Hematopoietic multipotent progenitor cell treated with erythropoietin and hydrocortisone succinate and interleukin-3 and kit ligand, for 8 days (in vitro differentiated cells): ENCODE results near the gene PRKAA2.

ENCODE experiments used
- DNase-seq: peaks from one replicate; pipeline ENCODE4 v3.0.0-alpha.2; 2015

PRKAA2 gene

DNA sequence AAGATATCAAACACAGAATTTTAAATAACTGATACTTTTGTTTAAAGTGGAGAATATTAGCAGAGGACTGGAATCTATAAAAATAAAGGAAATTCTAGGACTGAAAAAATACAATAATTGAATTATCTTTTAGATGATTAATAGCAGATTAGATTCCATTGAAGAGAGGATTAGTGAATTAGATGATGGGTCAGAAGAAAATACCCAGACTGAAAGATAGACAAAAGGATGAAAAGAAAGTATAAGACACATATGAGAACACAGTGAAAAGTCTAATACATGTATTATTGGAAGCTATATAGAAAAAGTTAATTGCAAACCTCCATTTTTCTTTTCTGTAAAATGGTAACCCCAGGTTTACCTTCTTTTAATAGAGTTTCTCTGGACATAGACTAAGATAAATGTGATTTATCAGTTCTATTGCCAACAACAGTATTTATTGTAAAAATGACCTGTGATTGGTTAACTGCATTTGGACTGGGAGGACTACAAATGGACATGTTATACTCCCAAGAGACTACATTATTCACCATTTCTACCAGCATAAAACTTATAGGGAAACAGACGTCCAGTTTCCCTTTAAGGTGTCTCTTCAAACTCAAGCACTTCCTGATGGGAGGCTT, 11.0 kb downstream of the PRKAA2 start:
- no peak for DNase-seq

DNA sequence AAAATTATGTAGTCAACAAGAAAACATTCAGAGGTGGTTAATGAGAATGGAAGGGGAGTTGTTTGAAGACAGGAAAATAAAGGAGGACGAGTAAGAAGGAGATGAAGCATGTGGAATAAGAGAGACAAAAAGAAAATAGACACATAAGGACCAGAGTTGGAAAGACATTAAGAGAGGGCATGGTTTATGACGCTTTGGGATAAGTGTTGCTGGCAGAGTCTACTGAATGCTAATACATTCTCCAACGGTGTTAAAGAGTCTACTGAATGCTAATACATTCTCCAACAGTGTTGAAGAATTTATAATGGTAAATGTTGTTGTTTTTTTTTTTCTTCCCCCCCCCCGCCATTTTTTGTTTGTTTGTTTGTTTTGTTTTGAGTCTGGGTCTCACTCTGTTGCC, 13.1 kb downstream of the PRKAA2 start:
- no peak for DNase-seq

DNA sequence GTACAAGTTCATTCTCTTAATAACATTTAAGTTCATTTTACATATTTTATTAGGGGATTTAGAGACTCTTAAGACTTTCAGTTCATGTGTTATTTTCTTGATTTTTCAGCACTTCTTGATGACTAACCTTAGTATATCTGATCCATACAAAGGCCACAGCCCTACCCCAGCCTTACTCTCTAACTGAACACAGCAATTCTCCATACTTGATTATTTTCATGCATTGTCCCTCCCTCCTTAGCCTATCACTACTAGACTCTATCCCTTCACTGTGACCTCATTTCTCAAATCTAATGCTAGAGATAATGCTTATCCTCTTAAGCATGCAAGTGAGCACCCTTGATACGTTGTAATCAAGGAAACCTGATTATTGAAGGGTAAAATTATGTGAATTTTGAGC, 15.2 kb downstream of the PRKAA2 start:
- DNase-seq: no peak

DNA sequence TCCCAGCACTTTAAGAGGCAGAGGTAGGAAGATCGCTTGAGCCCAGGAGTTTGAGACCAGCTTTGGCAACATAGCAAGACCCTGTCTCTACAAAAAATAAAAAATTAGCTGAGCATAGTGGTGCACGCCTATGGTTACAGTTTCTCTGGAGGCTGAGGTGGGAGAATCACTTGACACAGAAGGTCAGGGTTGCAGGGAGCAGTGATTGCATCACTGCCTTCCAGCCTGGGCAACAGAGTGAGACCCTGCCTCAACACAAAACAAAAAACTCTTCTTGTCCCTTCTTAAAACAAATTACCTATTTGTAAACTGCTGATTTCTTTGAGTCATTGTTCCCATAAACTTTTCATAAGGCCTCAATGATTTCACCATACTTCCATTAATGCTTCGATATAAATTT, 18.7 kb downstream of the PRKAA2 start:
- no peak for DNase-seq

DNA sequence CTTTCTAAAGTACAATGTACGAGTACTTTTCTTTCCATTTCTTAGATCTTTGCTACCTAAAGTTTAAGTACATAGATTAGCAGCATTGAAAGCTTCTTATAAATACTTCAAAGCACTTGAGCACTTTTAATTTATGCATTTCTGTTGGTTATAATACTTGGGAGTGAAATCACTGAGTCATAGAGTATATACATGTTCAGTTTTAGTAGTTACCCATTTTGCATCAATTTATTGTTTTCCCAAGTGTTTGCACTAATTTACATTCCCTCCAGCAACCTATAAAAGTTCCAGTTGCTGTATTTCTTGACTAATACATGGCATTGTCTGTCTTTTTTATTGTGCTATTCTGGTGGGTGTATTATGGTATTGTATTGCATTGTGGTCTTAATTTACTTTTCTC, 20.3 kb downstream of the PRKAA2 start:
- DNase-seq: no peak

DNA sequence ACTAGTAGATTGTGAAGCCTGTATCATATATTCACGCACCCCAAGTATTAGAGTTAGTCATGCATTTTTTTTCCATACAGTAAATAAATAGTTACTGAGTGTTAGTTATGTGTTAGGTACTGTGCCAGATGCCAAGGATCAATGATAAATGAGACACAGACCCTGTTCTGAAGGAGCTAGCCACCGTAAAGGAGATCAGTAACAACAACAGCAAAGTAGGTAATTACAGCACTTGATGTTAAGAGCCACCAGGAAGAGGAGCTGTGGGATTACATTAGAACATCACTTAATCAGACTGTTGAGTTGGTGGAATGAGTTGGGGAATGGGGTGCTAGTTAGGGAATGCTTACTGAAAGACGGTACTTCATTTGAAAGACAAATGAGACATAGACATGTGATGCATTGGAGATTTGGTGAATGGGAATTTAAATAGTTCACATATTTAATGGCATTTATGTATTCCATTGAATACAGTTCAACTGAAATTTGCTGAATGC, 21.0 kb downstream of the PRKAA2 start:
- DNase-seq: no peak

DNA sequence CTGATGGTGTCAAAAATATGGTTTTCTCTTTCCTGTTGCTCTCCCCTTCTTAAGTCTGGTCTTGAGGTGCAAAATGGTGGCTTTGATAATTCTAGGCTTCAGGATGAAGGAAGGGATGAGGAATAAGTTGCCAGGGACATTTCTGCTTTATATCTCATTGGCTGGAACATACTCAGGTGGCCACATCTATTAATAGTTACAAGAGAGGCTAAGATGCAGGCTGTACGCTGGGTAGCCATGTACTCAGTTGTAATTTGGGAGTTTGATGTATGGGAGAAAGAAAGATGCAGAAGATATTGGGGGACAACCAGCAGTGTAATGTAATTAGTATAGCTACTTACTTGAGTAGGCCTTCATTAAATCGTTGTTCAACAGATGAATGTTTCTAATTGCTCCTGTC, 25.2 kb downstream of the PRKAA2 start:
- DNase-seq: no peak

DNA sequence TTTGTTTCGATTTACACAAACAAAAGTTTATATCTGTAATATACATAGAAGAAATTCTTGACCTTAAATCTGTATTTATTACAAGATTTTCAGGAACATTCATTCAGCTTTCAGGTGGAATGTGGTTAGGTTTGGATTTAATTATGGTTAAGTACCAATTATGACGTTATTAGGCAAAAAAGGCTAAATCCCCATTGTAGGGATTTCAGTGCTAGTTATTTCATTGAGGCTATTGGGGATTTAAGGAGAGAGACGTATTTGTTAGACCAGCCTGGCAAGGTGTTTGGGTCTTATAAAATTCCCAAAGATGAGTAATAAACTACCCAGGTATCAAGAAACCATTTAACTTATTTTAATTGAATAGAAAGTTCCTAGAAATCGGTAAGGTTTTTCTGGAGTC, 26.0 kb downstream of the PRKAA2 start:
- DNase-seq: no peak

DNA sequence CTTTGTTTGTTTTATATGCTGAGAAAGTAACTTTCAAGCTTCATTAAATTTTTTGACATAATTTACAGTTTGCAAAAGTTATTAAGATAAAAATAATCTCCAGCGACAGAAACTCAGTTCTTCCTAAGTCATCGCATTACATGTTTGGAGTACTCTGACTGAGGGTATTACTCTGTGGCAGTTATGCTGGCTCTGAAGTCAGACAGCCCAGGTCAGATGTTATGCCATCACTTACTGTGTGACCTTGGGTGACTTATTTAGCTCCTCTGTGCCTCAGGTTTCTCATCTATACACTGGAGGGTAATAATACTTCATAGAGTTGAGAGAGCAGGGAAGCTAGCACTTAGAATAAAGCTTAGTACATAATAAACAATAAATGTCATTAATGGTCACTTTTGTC, 26.4 kb downstream of the PRKAA2 start:
- no peak for DNase-seq

DNA sequence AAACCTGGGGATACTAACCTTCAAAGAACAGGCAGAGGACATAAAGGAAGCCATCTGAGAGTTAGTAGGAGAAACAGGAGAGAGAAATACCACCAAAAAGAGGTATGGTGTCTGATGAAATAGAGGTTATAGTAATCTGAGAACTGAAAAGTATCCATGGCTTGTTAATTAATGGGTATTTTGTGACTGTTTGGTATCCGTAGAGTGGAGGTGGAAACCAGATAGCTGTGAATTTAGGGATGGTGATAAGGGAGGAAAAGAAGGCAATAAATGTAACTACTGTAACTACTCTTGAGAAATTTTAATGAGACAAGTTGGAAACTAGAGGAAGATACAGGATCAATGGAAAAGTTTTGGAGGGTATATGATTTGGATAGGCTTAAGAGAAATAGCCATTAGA, 27.5 kb downstream of the PRKAA2 start:
- DNase-seq: no peak

DNA sequence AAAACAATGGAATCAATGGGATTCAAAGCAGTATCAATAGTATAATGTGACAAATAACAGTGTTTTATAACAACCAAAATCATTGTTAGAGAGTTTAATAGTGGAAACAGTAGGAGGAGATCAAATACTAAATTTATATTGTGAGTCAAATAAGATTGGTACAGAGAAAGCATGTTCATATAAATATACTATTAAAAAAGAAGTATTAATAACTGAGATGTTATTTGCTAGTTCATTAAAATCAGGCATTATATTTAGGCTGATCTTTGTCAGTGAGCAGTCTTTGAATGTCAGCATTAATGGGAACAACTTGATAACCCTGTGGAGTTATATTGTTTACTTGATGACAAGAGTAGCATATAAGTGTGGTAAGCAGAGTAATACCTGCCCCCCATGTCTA, 30.6 kb downstream of the PRKAA2 start:
- DNase-seq: no peak

DNA sequence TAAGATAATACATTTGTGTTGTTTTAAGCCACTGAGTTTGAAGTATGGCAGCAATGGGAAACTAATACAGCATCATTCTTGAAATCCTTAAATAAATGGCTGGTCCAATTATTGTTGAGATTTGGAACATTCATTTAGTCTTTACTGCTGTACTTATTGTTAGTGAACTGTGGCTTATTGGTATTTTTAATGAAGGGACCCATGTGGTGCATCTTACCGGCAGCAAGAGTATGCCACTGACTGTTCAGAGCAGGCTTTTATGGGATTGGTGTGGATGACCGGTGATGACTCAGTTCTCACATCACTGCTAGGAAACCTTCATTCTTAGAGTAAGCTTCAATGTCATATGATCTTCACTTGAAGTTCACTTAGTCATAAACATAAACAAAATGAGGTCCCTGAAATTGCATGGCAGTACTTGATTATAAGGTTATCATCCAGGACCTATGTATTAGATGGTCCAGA, 31.5 kb downstream of the PRKAA2 start:
- DNase-seq: no peak

DNA sequence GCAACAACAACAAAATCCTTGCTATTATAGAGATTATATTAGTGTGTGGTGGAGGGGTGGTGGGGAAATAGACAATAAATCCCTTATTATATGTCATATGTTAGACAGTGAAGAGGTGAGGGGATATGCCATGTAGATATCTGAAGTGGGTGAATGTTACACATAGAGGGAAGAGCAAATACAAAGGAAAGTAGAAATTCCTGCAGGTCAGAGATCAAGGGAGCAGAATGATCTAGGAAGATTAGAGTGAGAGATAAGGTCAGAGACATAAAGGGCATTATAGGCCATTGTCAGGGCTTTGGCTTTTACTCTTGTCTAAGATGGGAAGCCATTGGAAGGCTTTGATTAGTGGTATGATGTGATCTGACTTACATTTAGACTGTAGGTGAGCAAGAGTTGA, 38.5 kb downstream of the PRKAA2 start:
- no peak for DNase-seq

DNA sequence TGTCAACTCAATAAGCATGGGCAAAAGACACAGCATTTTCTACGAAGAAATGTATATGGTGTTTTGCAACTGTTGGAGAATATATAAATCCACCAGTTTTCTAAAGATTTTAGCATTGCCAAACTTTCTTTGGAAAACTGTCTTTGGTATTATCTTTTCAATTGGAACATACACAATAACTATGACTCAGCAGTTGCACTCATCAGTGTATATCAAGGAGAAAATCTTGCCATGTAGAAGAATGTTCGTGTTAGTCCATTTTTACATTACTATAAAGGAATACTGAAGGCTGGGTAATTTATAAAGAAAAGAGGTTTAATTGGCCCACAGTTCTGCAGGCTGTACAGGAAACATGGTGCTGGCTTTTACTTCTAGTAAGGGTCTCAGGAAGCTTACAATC, 41.1 kb downstream of the PRKAA2 start:
- DNase-seq: no peak

DNA sequence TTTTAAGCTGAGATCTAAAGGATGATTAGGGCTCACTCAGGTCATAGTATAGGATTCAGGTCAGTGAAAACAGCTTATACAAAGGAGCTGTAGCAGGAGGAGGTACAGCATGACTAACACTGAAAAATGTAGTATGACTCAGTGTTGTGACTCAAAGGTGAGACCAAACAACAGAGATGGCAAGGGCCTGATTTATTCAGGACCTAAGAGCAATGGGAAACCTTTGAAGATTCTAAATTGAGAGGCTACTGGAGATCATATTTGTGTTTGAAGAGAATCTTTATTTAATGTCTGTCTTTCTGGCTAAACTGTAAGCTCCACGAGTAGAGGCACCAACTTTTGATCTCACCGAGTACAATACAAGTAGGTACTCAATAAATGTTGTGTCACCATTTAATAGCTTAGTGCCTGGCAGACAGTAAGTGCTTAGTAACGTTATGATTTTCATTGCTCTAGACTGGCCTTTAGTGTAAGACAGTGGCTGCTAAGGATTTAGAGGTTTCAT, 43.5 kb downstream of the PRKAA2 start:
- no peak for DNase-seq

DNA sequence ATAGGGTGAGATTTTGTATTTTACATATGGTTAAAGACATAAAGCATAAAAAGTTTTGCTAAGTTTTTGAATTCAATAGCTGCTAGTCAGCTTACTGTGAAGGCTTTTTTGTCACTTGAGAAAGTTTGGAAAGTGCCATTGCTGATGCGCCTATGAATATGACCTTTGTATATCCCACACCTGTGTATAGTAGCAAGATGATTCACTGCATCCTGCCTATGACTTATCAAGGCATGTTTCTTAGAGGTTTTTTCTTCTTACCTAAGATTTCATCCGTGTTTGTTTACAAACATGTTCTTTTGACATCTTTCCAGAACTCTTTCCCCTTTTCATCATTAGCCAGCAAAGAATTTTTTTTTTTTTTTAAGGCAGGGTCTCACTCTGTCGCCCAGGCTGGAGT, 51.5 kb downstream of the PRKAA2 start:
- no peak for DNase-seq

DNA sequence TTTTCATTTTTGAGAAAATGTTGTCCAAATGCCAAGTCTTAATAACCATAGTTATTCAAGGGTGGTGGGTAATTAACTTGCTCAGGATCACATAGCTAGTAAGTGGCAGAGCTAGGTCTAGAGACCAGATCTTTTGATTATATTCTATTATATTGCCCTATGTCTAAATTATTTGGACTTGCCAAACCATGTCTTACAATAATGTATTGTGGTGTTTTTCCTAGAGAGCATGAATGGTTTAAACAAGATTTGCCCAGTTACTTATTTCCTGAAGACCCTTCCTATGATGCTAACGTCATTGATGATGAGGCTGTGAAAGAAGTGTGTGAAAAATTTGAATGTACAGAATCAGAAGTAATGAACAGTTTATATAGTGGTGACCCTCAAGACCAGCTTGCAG, 58.6 kb downstream of the PRKAA2 start:
- no peak for DNase-seq

DNA sequence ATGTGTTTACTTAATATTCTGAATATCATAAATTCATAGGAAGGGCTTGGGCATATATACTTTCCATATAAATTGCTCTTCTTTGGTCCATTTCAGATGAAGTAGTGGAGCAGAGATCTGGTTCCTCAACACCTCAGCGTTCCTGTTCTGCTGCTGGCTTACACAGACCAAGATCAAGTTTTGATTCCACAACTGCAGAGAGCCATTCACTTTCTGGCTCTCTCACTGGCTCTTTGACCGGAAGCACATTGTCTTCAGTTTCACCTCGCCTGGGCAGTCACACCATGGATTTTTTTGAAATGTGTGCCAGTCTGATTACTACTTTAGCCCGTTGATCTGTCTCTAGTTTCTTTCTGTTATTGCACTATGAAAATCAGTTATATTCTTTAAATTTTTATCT, 62.3 kb downstream of the PRKAA2 start:
- DNase-seq: no peak

DNA sequence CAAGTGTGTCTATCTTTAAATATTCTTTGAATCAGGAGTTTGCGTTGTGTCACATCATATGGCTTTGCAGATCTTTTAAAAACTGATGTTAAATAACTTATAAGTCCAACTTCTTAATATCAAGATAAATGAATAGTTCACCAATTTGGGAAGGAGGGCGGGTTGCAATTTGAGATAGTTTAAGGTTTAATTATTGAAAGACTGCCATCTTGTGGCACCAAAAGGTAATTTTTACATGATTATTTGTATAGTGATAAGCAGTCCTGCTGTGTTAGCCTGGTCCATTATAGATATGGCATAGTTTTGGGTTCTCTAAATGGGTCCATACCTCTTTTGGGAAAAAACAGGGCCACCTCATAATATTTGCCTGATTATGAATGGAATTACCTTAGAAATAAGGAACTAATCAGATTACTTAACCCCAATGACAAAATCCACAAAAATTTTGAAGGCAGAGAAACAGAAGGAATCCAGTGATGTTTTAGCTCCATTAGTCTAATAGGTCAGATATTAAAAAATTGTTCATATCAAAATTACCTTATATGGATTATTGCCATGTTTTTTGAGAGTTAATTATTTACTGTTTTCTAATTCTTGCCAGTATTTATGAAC, 64.3 kb downstream of the PRKAA2 start:
- DNase-seq: peak; percentile 74

DNA sequence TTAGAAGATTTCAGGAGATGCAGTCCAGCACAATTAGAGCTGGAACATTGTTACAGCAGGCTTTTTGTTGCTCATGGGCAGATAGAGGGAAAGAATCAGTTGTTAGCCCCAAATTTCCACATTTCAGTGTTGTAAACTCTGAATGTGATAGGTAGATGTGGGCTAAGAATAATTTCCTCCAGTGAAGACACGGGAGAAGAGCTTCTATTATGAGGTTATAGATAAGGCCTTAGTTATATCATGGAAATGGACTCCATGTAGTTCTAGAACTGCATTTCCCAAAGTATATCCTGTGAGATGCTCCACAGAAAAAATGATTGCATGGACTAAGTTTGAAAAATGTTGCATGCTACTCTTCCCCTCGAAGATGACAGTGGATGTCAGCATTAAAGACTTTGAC, 64.9 kb downstream of the PRKAA2 start:
- DNase-seq: no peak

DNA sequence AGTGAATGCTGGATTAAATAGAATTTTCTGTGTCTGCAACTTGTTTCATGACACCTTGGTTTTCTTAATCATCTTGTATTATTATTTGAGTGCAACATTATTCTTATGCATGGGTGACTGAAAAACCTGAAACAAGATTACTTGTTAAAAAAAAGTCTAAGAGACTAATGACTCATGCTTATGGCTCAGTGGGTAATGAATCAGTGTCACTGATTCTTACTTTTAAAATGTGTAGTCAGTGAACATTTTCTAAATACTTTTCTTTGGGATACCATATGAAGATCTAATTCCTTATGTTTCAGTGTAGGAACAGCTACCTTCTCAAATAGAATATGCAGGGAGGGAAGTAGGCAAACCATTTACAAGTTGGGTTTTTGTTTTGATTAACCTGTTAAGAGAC, 65.5 kb downstream of the PRKAA2 start:
- no peak for DNase-seq

DNA sequence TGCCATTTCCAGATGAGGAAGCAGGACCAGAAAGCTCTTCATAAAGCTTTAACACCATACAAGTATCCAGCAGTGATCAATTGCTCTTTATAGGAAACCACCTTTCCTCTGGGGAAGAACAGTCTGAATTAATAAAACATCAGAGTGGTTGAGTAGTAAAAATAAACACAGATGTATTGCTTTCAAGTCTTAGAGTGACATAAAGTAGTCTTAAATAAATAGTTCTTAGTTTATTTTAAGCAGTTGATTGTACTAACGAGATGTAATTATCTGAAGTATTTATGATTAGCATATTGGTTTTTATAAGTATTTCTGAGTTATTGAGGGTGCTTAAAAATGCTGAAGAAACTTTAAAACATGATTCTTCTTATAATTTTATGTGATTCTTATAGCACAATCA, 67.0 kb downstream of the PRKAA2 start:
- DNase-seq: no peak

DNA sequence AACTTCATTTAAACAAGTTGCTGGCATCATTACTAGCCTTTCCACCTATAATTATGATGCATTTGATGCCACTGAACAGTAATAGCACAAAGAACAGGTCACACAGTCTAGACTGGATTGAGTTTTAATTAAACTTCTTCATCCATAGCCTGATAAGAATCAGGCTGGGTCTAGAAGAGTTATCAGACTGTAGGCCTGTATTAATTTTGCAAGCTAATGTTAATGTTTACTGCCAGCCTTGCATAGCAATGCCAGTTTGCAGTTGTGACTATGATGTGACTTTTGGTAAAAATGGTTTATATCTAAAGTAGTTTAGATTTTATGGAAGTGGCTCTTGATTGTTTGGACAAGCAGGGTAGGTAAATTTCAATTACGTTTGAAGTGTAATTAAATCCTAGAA, 68.0 kb downstream of the PRKAA2 start:
- no peak for DNase-seq

DNA sequence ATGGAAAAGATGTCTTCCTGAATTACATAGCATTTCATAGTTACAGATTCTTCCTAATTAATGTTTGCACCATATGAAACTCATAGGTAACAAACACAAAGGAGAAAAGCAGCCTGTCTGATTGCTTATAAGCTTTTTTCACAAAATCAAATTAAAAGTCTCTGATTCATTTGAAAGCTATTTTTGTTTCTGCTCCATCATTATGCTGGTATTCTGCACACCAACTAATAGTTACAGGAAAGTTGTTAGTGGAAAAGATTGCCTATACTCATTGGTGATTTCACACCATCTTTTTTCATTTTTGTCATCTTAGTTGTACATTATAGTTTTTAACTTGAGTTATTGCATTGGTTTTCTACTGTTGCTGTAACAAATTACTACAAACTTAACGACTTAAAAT, 70.0 kb downstream of the PRKAA2 start:
- no peak for DNase-seq

DNA sequence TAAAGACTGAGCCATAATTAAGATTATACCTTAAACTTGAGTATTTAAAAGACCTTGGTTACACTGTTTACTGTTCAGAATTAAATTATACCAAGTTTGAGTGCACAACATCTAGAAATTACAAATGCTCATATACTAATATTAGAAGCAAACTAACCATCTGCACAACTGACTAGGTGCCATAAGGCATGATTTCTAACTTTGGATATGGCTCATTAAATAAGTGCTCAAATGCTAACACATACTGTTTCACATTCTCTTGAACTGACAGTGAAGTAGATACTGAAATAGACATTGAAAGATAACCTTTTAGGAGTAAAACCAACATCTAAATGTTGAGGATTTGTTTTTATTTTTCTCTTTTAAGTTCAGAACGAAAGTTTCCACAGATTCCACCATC, 74.1 kb downstream of the PRKAA2 start:
- no peak for DNase-seq
